Measurements from ENCODE around the gene DES. TPM values are rescaled to one million over a fixed set of nuclear protein-coding genes. Genes with fewer than 3 reads are reported as not detected.

Gene DES
- total RNA-seq, 1 experiment from 2014 or later: 18.8 TPM

- no peak overlapping the region for H3K4me3 ChIP-seq (ENCODE audit: insufficient read depth, low read depth, low read length)
- DNase-seq: peak; percentile 96
- H3K27me3 ChIP-seq (ENCODE audit: control insufficient read depth, insufficient read depth, low read length): no peaks in the 10 kb centered on the region
- peaks cover 2% of the 10 kb centered on the region; the same call in 1 of the 2 replicates for H3K36me3 ChIP-seq (replicated peaks; ENCODE audit: control insufficient read depth, insufficient read depth, low read length)
These were observed 41.5 kb downstream of the DES start for GRCh38 chr2:219459460-219460311.

GRCh38 chr2:219460424-219460926, 42.3 kb downstream of the DES start:
- peak; percentile 93 for DNase-seq
- Histone ChIP-seq H3K4me3 (ENCODE audit: insufficient read depth, low read depth, low read length) (no peak overlapping the region), H3K27me3 (ENCODE audit: control insufficient read depth, insufficient read depth, low read length) (no peaks in the 10 kb centered on the region), H3K36me3 (replicated peaks; ENCODE audit: control insufficient read depth, insufficient read depth, low read length) (peaks cover 3% of the 10 kb centered on the region; the same call in 1 of the 2 replicates)

- H3K27me3 ChIP-seq (ENCODE audit: control insufficient read depth, insufficient read depth, low read length): no peaks in the 10 kb centered on the region
- peaks cover 3% of the 10 kb centered on the region for H3K36me3 ChIP-seq (replicated peaks; ENCODE audit: control insufficient read depth, insufficient read depth, low read length)
- peak; percentile 83 for DNase-seq
- no peak overlapping the region for H3K4me3 ChIP-seq (ENCODE audit: insufficient read depth, low read depth, low read length)
These were observed 42.9 kb downstream of the DES start for GRCh38 chr2:219461047-219461514.

- H3K36me3 ChIP-seq (replicated peaks; ENCODE audit: control insufficient read depth, insufficient read depth, low read length): peaks cover 3% of the 10 kb centered on the region
- DNase-seq: no peak
- H3K4me3 ChIP-seq (ENCODE audit: insufficient read depth, low read depth, low read length): no peak overlapping the region
- H3K27me3 ChIP-seq (ENCODE audit: control insufficient read depth, insufficient read depth, low read length): no peaks in the 10 kb centered on the region
These were observed 43.5 kb downstream of the DES start for GRCh38 chr2:219461669-219462068.

- H3K4me3 ChIP-seq (ENCODE audit: insufficient read depth, low read depth, low read length): no peak overlapping the region
- H3K27me3 ChIP-seq (ENCODE audit: control insufficient read depth, insufficient read depth, low read length): no peaks in the 10 kb centered on the region
- no peak for DNase-seq
- H3K36me3 ChIP-seq (replicated peaks; ENCODE audit: control insufficient read depth, insufficient read depth, low read length): peaks cover 3% of the 10 kb centered on the region
These were observed 44.2 kb downstream of the DES start for GRCh38 chr2:219462349-219462748.

- peak; percentile 68 for DNase-seq
- Histone ChIP-seq H3K4me3 (ENCODE audit: insufficient read depth, low read depth, low read length) (no peak overlapping the region), H3K36me3 (replicated peaks; ENCODE audit: control insufficient read depth, insufficient read depth, low read length) (peaks cover 3% of the 10 kb centered on the region), H3K27me3 (ENCODE audit: control insufficient read depth, insufficient read depth, low read length) (no peaks in the 10 kb centered on the region)
These were observed 46.3 kb downstream of the DES start for GRCh38 chr2:219464286-219465032.

- DNase-seq: no peak
- Histone ChIP-seq H3K36me3 (replicated peaks; ENCODE audit: control insufficient read depth, insufficient read depth, low read length) (peaks cover 3% of the 10 kb centered on the region), H3K27me3 (ENCODE audit: control insufficient read depth, insufficient read depth, low read length) (no peaks in the 10 kb centered on the region), H3K4me3 (ENCODE audit: insufficient read depth, low read depth, low read length) (no peak overlapping the region)
These were observed 47.7 kb downstream of the DES start for GRCh38 chr2:219465659-219466561.

- peaks cover 2% of the 10 kb centered on the region for H3K36me3 ChIP-seq (replicated peaks; ENCODE audit: control insufficient read depth, insufficient read depth, low read length)
- no peaks in the 10 kb centered on the region for H3K27me3 ChIP-seq (ENCODE audit: control insufficient read depth, insufficient read depth, low read length)
These were observed 48.9 kb downstream of the DES start for GRCh38 chr2:219466816-219467735.

GRCh38 chr2:219467736-219468075, 49.5 kb downstream of the DES start:
- DNase-seq: no peak
- no peak overlapping the region for H3K4me3 ChIP-seq (ENCODE audit: insufficient read depth, low read depth, low read length)
- peaks cover 1% of the 10 kb centered on the region for H3K36me3 ChIP-seq (replicated peaks; ENCODE audit: control insufficient read depth, insufficient read depth, low read length)
- H3K27me3 ChIP-seq (ENCODE audit: control insufficient read depth, insufficient read depth, low read length): no peaks in the 10 kb centered on the region

More at GRCh38 chr2:219466816-219467735, 48.9 kb downstream of the DES start:
- no peak overlapping the region for H3K4me3 ChIP-seq (ENCODE audit: insufficient read depth, low read depth, low read length)
- no peak for DNase-seq

- H3K4me3 ChIP-seq (ENCODE audit: insufficient read depth, low read depth, low read length): no peak overlapping the region
- H3K36me3 ChIP-seq (replicated peaks; ENCODE audit: control insufficient read depth, insufficient read depth, low read length): peaks cover 1% of the 10 kb centered on the region
- H3K27me3 ChIP-seq (ENCODE audit: control insufficient read depth, insufficient read depth, low read length): no peaks in the 10 kb centered on the region
- no peak for DNase-seq
These were observed 50.4 kb downstream of the DES start for GRCh38 chr2:219468410-219469185.

GRCh38 chr2:219469186-219469724, 51.1 kb downstream of the DES start:
- Histone ChIP-seq H3K4me3 (ENCODE audit: insufficient read depth, low read depth, low read length) (no peak overlapping the region), H3K27me3 (ENCODE audit: control insufficient read depth, insufficient read depth, low read length) (no peaks in the 10 kb centered on the region), H3K36me3 (replicated peaks; ENCODE audit: control insufficient read depth, insufficient read depth, low read length) (peaks cover 1% of the 10 kb centered on the region)
- DNase-seq: no peak

GRCh38 chr2:219470429-219470828, 52.3 kb downstream of the DES start:
- no peak for DNase-seq
- H3K36me3 ChIP-seq (replicated peaks; ENCODE audit: control insufficient read depth, insufficient read depth, low read length): no peaks in the 10 kb centered on the region; the same call in none of the 2 replicates
- H3K4me3 ChIP-seq (ENCODE audit: insufficient read depth, low read depth, low read length): no peak overlapping the region
- H3K27me3 ChIP-seq (ENCODE audit: control insufficient read depth, insufficient read depth, low read length): no peaks in the 10 kb centered on the region
